LNCaP clone FGC (cell line): ENCODE measurements around the gene COL2A1.
A peak's percentile ranks its signal among the peaks of the same experiment; 100 is the strongest.

ENCODE experiments used
- DNase-seq: peaks from one replicate; pipeline ENCODE4 v3.0.0-alpha.2; 2011; ENCODE audit warnings: low read depth
- H3K4me3 ChIP-seq: 2 replicates; pipeline ENCODE4 v1.5.1; 2011; ENCODE audit warnings: mild to moderate bottlenecking, low read depth, low read length, control low read depth
- TF ChIP-seq, protein P1 (sequence below): IDR thresholded peaks from 2 replicates; pipeline ENCODE4 v1.5.1; 2012; ENCODE audit warnings: mild to moderate bottlenecking; ENCODE audit not compliant: control insufficient read depth, insufficient read depth; ENCODE audit errors: extremely low read depth

COL2A1 gene

DNA sequence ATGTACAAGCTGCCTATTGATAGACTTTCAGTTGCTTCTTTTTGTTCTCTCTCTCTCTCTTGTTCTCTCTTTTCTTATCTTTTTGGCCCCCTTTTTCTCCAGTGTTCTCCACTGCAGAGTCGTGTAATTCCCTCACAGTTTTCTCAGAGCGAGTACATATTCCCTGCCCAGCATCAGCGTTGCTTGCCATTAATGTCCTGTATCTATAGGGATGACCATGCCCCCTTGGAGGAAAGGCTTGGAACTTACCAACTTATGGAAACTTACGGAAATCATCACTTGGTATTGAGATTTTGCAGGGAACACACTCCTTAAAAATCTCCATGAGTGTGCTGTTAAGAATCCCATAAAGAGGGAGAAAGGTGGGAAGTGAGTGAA lies 14.3 kb upstream of the COL2A1 start:
- no peak for DNase-seq
- no peak overlapping the region for H3K4me3 ChIP-seq
- TF ChIP-seq, protein P1, sequence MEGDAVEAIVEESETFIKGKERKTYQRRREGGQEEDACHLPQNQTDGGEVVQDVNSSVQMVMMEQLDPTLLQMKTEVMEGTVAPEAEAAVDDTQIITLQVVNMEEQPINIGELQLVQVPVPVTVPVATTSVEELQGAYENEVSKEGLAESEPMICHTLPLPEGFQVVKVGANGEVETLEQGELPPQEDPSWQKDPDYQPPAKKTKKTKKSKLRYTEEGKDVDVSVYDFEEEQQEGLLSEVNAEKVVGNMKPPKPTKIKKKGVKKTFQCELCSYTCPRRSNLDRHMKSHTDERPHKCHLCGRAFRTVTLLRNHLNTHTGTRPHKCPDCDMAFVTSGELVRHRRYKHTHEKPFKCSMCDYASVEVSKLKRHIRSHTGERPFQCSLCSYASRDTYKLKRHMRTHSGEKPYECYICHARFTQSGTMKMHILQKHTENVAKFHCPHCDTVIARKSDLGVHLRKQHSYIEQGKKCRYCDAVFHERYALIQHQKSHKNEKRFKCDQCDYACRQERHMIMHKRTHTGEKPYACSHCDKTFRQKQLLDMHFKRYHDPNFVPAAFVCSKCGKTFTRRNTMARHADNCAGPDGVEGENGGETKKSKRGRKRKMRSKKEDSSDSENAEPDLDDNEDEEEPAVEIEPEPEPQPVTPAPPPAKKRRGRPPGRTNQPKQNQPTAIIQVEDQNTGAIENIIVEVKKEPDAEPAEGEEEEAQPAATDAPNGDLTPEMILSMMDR = no peak

DNA sequence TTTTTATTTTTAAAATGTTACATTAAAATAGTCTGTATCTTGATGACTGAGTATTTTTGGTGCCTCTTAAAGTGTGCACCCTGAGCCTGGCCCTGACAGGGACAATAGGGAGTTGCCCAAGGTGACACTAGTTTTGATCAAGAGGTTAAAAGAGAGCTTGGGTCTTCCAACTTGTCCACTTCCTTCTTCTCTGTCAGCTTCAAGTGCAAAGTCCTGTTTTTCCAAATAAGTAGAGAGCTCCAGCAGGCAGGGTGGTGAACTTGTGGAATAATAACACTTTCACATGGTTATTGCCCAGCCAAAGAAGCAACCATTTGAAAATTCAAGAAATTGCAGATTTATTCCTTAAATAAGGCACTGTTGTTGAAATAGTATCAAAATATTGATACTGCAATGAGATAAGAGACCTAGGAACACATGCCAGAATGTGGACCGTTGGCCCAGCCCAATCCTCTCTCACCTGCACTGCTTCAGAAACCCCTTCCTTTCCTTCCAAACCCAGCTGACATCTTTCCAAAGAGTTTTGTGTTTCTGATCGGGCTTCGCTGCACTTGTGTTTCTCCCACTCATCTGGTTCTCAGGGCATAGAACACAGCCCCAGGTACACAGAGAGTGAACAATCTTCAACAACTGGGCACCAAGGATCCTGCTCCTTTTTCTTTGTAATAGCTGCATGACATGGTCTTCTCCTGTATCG lies 13.8 kb upstream of the COL2A1 start:
- DNase-seq = no peak
- H3K4me3 ChIP-seq = no peak overlapping the region
- TF ChIP-seq, protein P1 = no peak

DNA sequence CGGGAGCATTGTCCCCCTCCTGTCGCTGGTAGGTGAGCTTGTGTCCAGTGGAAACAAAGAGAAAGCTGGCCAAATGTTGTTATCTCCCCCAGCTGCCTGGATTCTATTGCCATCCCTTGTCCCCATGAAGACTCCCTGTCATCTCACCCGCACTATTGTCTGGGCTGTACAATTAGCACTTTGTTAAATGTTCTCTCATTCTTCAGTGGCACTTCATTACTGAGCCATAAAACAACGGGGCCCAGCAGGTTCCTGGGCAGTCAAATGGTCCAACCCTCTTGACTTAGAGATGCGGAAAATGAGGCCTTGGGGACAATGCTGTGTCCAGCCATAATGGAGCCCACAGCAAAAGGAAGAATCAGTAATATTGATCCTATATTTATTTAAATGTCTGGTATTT lies 13.2 kb upstream of the COL2A1 start:
- TF ChIP-seq, protein P1 = no peak
- no peak overlapping the region for H3K4me3 ChIP-seq
- no peak for DNase-seq

DNA sequence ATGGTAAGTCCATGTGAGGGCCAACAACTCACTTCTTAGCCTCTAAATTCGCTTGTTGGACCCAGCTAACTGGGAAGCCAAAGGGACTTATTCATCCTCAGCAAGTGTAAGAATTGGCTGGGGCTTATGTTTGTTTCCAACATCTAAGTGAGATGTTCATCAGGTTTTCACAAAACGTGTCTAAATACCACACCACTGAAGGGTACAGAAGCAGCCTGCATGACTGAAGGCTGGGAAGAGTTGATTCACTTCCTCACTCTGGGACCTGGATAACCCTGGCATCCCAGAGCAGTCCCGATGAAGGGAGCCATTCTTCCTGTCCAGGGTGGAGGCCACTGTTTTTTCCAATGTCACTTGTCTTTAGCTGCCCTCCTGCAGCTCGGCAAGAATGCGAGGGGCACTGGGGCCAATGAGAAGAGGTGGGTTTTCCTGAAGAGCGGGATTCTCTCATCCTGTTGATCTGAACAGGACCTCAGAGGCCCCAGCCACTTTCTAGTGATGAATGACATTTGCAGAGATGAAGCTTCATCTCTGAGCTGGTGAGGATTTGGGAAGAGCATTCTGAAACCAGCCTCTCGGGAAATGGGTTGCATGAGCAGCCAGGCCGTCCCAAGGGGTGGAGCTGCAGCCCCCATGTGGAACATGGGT lies 12.2 kb upstream of the COL2A1 start:
- TF ChIP-seq, protein P1 = no peak
- H3K4me3 ChIP-seq = no peak overlapping the region
- no peak for DNase-seq

DNA sequence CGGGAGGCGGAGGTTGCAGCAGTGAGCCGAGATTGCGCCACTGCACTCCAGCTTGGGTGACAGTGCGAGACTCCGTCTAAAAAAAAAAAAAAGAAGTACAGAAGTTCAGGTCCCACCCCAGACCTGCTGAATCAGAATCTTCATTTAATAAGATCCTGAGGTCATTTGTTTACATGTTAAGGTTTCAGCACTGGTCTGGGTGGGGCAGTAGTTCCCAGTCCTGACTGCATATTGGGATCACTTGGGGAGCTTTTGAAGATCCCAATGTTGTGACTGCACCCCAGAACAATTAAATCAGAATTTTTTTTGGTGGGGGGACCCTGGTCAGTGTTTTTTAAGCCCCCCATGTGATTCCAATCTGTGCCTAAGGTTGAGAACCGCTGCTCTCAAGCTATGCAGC lies 11.7 kb upstream of the COL2A1 start:
- H3K4me3 ChIP-seq = no peak overlapping the region
- TF ChIP-seq, protein P1 = no peak
- DNase-seq = no peak

DNA sequence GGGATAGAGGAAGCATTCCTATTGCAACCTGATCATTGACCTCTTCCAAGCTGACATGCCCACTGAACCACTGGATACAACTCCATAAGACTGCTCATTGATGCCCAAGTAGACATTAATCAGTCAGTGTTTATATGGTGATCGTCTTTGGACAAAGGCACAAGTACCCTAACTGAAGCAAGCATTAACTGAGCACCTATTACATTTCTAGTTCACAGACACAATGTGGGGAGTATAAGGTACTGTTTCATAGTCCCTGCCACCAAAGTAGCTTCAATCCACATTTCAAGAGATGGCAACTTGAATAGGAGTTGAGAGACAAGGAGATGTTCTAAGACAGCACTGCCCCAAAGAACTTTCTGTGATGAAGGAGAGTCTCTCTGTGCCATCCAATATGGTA lies 10.9 kb upstream of the COL2A1 start:
- TF ChIP-seq, protein P1 = no peak
- no peak overlapping the region for H3K4me3 ChIP-seq
- no peak for DNase-seq

DNA sequence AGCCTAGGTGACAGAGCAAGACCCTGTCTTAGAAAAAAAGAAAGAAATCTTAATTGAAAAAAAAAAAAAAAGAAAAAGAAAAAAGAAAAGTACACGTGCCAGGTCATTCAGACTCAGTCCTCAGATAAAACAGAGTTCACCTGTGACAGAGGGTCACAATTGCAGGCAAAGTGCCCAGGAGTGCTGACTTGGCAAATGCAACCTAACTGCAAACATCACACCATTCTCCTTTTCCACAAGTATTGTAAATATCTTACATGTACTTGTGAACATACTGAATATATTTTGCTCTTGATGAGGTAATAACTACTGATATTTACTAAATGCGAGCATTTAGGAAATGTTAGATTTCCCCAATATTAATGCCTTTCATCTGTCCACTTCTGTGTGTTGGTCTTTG lies 9.0 kb upstream of the COL2A1 start:
- TF ChIP-seq, protein P1 = no peak

More for the DNA sequence above, 9.0 kb upstream of the COL2A1 start:
- DNase-seq = peak; percentile 70
- H3K4me3 ChIP-seq = no peak overlapping the region
